Measurements from ENCODE around the gene FRMD1.

DNA sequence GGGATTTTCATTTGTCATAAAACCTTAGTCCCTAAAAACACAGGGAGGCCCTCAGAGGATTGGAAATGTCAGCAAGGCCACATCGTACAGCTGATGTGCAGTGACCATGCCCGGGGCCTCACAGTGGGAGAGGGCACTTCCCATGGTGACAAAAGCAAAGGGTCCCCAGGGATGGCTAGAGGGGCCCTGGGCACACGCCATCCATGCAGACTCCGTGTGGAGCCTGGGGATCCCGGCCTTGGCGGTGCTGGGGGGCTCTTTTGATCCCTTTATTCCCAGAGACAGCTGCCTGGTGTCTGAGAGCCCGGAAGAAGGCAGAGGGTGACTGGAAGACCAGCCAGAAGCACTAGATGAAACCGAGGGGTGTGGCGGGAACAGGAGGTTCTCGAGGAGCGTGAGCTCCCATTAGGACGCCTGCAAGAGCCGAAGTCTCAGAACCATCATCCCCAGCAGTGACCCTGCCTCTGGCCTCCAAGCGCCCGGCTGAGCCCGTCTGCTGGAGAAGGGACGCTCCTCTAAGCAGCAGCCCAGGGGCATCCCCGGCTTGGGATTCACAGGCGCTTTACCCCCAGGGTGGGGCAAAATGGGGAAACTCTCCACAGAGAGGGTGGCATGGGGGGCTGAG is 49.1 kb upstream of the FRMD1 start:
- TF ChIP-seq CTCF (IDR thresholded peaks at IDR 0.05): no peak
- TF ChIP-seq POLR2A (IDR thresholded peaks at IDR 0.05): no peak
- no peak for TF ChIP-seq POLR2AphosphoS5 (IDR thresholded peaks at IDR 0.05)
- TF ChIP-seq EP300 (IDR thresholded peaks at IDR 0.05; ENCODE audit: low read depth): no peak

Data from transverse colon (tissue), 4 donors.